GM18870 (cell line): ENCODE results near the gene INSIG2.

Experiments
- ATAC-seq: cut with Tn5 transposase; IDR thresholded peaks from one replicate; pipeline ENCODE4 v1.9.1; 2021; ENCODE audit warnings: moderate library complexity; ENCODE audit not compliant: unreplicated experiment

The INSIG2 gene

GRCh38 chr2:118088051-118089024, at the start of gene INSIG2:
Gene INSIG2 (plus strand): TSS chr2:118088471. CDS start chr2:118096557, 8,086 bp downstream.
- ATAC-seq = peak; percentile 96

DNA sequence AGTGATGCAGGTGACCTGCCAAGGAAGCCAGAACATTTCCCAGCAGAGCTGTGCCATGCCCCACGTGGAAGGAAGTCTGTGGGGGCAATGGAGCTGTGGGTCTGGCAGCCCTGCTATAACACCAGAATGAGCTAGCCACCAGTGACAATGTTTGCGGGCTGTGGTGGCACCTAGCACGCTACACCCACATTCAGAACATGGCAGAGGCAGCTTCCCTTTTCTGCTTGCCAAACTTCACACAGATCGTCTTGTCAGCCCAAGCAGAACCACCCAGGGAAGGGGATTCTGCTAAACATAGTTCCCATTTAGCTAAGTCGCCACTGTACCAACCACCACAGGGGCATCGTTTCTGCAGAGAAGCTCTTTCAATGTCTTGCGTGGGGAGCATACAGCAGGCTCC, 47.4 kb upstream of the INSIG2 start:
- ATAC-seq = no peak

GRCh38 chr2:118044103-118044716, 44.1 kb upstream of the INSIG2 start:
- ATAC-seq = no peak

DNA sequence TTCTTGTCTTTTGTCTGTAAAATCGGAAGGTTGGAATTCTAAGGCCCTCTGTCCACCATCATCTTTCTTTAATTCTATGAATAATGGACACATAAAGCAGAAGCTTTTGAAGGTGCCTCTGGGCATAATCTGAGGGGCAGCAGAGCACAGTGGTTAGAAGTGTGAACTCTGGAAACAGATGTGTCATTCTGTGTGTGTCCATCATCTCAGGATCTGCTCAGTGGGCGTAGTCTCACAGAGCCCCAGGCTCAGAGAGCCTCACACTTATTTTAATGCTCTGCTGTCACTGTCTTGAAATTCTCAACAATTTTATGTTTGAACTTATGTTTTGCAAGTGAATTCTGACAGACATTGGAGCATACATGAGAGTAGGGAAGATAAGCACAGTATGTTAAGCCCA, 43.4 kb upstream of the INSIG2 start:
- ATAC-seq = no peak

DNA sequence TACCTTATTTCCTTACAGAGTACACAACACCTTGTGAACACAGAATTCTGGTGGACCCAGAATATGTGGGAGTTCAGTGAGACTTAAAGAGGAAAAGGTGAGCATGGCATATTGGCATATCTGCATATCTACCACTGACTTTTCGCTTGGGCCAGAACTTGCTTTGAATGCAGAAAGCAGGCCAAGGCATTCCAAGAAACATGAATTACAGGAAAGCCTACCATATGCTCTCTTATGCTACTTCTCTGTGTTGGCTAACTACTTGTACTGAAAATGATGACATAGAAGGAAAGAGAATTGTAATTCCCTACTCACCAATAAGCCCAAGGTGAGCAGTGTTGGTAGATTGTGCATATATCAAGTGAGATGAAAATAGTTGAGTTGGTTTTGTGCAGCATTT, 43.0 kb upstream of the INSIG2 start:
- ATAC-seq = no peak

GRCh38 chr2:118046634-118047210, 41.5 kb upstream of the INSIG2 start:
- ATAC-seq = no peak

GRCh38 chr2:118047380-118047826, 40.9 kb upstream of the INSIG2 start:
- ATAC-seq = no peak

DNA sequence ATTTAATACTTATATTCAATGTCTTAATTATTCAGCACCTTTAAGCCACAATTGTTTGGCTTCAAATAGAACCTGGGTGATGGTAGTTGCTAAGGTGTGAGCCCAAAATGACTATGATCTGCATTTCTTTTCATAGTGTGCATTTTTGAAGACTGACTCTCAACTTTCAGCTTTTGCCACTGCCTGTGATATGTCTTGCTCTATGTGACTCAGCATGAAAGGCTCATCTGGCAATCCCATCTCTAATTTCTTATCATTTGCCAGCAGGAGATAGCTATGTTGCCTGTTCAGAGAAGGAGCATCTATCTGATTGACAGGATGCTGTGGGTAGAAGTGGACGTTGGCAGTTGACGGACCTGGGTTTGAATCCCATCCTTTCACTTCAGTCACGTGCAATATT, 39.9 kb upstream of the INSIG2 start:
- no peak for ATAC-seq

- ATAC-seq = no peak
Measured at GRCh38 chr2:118049140-118049815, 39.0 kb upstream of the INSIG2 start.

GRCh38 chr2:118049816-118050140, 38.5 kb upstream of the INSIG2 start:
- peak; percentile 89 for ATAC-seq

DNA sequence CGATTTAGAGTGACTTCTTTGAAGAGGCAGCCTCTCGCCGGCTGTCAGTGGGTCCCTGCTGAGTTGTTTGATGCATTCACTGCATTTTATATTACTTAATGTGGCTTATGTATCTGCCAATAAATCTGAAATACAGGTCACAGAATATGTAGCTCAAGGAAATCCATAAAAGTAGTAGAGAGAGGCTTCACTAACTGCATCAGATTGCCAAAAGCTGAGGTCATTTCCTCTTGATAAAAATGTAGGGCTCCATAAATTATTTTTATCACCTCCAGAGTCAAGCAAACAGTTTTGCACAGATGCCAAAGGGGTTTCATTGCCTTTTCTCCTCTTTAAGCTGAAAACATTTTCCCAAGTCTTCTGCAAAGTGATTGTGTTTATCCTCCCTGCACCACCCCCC, 37.9 kb upstream of the INSIG2 start:
- ATAC-seq = no peak

GRCh38 chr2:118050974-118051373, 37.3 kb upstream of the INSIG2 start:
- ATAC-seq = no peak

DNA sequence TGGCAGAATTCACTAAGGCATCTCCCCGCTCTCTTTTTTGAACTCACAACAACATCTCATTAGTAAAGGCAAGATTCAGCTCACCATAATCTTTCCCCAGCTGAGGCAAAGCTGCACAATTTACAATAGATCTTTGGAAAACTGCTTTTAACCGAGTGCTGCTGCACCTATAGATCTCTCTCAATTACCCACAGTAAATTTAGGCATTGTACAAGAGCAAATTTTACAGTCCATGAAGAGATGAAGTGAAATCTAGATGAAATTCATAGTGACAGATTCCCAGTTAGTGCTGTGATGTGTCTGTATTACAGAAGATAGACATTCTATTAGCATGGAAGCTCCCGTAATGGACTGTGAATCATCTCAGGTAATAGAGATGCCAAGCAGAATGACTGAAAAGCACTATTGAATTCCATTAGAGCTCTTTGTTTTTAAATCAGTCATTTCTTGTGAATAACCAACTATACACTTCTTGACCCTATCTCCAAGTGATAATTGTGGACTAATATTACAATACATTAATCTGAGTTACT, 36.4 kb upstream of the INSIG2 start:
- no peak for ATAC-seq

DNA sequence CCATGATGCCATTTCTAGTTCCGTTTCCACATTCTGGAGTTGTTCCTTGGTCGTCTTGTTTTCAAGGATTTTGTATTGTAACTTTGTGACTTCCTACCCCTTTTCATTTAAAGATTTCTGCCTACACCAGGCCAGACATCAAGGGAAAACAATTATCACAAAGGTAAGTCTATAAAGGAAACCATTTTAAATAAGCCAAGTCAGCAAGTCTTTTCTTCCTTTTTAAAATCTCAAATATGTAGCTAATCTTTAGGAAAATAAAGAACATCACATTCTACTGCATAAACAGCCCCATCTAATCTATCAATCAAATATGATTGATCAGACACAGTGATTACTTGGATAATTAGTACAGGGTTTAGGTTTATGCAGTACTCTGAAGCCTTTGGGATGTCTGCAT, 35.8 kb upstream of the INSIG2 start:
- no peak for ATAC-seq

- no peak for ATAC-seq
Measured at GRCh38 chr2:118053681-118054080, 34.6 kb upstream of the INSIG2 start.

DNA sequence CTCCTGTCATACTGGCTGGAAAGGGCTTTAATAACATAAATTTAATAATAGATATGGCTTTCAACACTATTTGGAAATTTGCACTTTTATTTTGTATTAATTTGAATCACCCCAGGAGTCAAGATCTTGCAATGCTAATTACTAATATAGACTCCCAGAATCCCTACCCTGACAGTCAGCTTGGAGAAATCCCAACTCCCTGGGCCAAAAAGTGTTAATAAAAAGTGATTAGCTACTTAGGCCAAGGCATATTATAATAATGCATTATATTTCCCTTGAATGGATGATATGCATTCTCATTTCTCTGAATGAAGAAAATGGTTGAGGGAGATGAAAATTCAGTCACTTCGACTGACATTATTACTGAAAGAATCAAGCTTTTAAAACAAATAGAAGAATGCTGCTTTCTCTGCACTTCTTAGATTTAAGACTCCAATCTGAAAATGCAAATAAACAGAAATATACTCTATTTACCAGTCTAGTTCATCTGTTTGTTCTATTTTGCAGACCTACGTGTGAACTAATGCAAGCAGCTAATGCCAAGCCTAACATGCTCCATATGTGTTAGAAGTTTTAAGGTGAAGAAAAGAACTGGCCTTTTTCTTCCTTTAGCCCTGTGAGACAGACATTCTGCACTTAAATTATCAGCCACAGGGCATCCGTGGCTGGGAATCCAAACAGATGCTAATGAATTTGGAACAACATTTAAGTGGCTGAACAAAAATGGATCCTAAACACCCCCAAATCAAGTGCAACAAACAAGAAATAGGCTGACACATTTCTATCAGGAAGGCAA, 33.9 kb upstream of the INSIG2 start:
- ATAC-seq = no peak

GRCh38 chr2:118055512-118056164, 32.6 kb upstream of the INSIG2 start:
- peak; percentile 77 for ATAC-seq

- peak; percentile 80 for ATAC-seq
Measured at GRCh38 chr2:118056165-118056534, 32.1 kb upstream of the INSIG2 start.

DNA sequence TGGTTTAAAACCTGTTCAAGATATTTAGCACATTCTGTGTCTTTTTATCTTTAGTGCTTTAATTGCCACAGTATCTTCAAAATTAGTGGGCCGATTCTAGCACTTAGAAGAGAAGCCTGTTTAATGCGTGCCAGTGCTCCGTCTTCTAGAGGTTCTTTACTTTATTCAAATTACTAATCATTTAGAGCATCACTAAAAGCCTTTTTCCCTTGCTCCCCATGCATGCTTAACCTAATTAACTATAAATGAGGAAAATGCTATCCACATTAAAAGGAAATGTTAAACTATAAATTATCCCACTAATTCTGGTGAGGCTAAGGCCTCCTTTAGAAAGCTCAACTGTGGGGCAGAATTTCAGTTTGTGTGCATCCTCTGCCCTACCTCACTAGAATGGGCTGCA, 31.5 kb upstream of the INSIG2 start:
- no peak for ATAC-seq

- ATAC-seq = no peak
Measured at GRCh38 chr2:118058951-118059350, 29.3 kb upstream of the INSIG2 start.
